ENCODE measurements around the gene NR4A3. TPM values are rescaled to one million over a fixed set of nuclear protein-coding genes. Genes with fewer than 3 reads are reported as not detected.
"Not testable (repeated sequence)": the region's sequence is repeated elsewhere in the genome, so short reads cannot be mapped to it uniquely, and the experiment has no call there.

NR4A3 gene
- polyA plus RNA-seq, 1 donor, result 1.5 TPM

GRCh38 chr9:99833735-99834134 is 12.1 kb downstream of the NR4A3 start:
- no peak for DNase-seq (ENCODE audit: low read depth)

- DNase-seq (ENCODE audit: low read depth), result no peak
Measured at GRCh38 chr9:99834474-99834873, 12.8 kb downstream of the NR4A3 start.

GRCh38 chr9:99835142-99835541 is 13.5 kb downstream of the NR4A3 start:
- no peak for DNase-seq (ENCODE audit: low read depth)

- DNase-seq (ENCODE audit: low read depth), result no peak
Measured at GRCh38 chr9:99835581-99835980, 13.9 kb downstream of the NR4A3 start.

- DNase-seq (ENCODE audit: low read depth), result no peak
Measured at GRCh38 chr9:99840072-99840471, 18.4 kb downstream of the NR4A3 start.

- DNase-seq (ENCODE audit: low read depth), result no peak
Measured at GRCh38 chr9:99845063-99845462, 23.4 kb downstream of the NR4A3 start.

GRCh38 chr9:99848447-99848846 is 26.8 kb downstream of the NR4A3 start:
- DNase-seq (ENCODE audit: low read depth), result no peak

GRCh38 chr9:99850736-99851499 is 29.2 kb downstream of the NR4A3 start:
- no peak for DNase-seq (ENCODE audit: low read depth)

GRCh38 chr9:99851500-99851822 is 29.8 kb downstream of the NR4A3 start:
- DNase-seq (ENCODE audit: low read depth), result no peak

- no peak for DNase-seq (ENCODE audit: low read depth)
Measured at GRCh38 chr9:99852617-99853016, 30.9 kb downstream of the NR4A3 start.

GRCh38 chr9:99855467-99856176 is 33.9 kb downstream of the NR4A3 start:
- no peak for DNase-seq (ENCODE audit: low read depth)

- not testable (repeated sequence) for DNase-seq (ENCODE audit: low read depth)
Measured at GRCh38 chr9:99857576-99857975, 35.9 kb downstream of the NR4A3 start.

GRCh38 chr9:99858087-99858486 is 36.4 kb downstream of the NR4A3 start:
- DNase-seq (ENCODE audit: low read depth), result no peak

- DNase-seq (ENCODE audit: low read depth), result peak; percentile 14
Measured at GRCh38 chr9:99859243-99859980, 37.7 kb downstream of the NR4A3 start.

GRCh38 chr9:99860266-99860665 is 38.6 kb downstream of the NR4A3 start:
- peak; percentile 5 for DNase-seq (ENCODE audit: low read depth)

- DNase-seq (ENCODE audit: low read depth), result no peak
Measured at GRCh38 chr9:99863955-99864354, 42.3 kb downstream of the NR4A3 start.

GRCh38 chr9:99866398-99866797 is 44.7 kb downstream of the NR4A3 start:
- no peak for DNase-seq (ENCODE audit: low read depth)

GRCh38 chr9:99867536-99867935 is 45.9 kb downstream of the NR4A3 start:
- DNase-seq (ENCODE audit: low read depth), result no peak

- no peak for DNase-seq (ENCODE audit: low read depth)
Measured at GRCh38 chr9:99867968-99868367, 46.3 kb downstream of the NR4A3 start.

GRCh38 chr9:99868845-99869244 is 47.2 kb downstream of the NR4A3 start:
- DNase-seq (ENCODE audit: low read depth), result no peak

GRCh38 chr9:99870126-99870525 is 48.4 kb downstream of the NR4A3 start:
- DNase-seq (ENCODE audit: low read depth), result no peak

- DNase-seq (ENCODE audit: low read depth), result no peak
Measured at GRCh38 chr9:99873531-99873930, 51.8 kb downstream of the NR4A3 start.

Data from forelimb muscle (tissue), 1 donor.